Right lobe of liver (tissue), 6 donors: Measurements from ENCODE around the gene POLR1D. TPM values are rescaled to one million over a fixed set of nuclear protein-coding genes. Genes with fewer than 3 reads are reported as not detected.

Experiments
- ATAC-seq, 4 donors: fragments of 200-7000 bp; cut with Tn5 transposase; one replicate each; pipeline ENCODE4 v1.9.1; 2020; ENCODE audit warnings: mild to moderate bottlenecking in 4 of 4, moderate library complexity in 4 of 4
- DNase-seq, 3 donors: peaks; one replicate each; pipeline ENCODE4 v3.0.0-alpha.2; 2020
- H3K27ac ChIP-seq, 3 donors: fragments of 200-600 bp; one replicate each; pipeline ENCODE4 v1.8.0; 2022
- H3K27me3 ChIP-seq, 2 donors: fragments of 200-600 bp; one replicate each; pipeline ENCODE4 v1.8.0; 2022
- H3K36me3 ChIP-seq, 4 donors: fragments of 200-600 bp; sonication (generic) in 1 of 4; one replicate each; pipeline versions ENCODE4 v1.5.1 to v1.8.0; 2017 to 2022; ENCODE audit warnings: control low read depth in 1 of 4
- H3K4me1 ChIP-seq, 4 donors: fragments of 200-600 bp; sonication (generic) in 1 of 4; one replicate each; pipeline versions ENCODE4 v1.5.1 to v1.8.0; 2017 to 2022; ENCODE audit warnings: control low read depth in 1 of 4
- H3K4me3 ChIP-seq, 3 donors: fragments of 200-600 bp; one replicate each; pipeline ENCODE4 v1.8.0; 2022
- H3K9me3 ChIP-seq, 4 donors: fragments of 200-600 bp; sonication (generic) in 1 of 4; one replicate each; pipeline versions ENCODE4 v1.5.1 to v1.8.0; 2017 to 2022; ENCODE audit warnings: control low read depth in 1 of 4
- CTCF ChIP-seq, 4 donors: fragments of 200-600 bp in 3 of 4; fragments of 450-650 bp in 1 of 4; IDR thresholded peaks; one replicate each; pipeline versions ENCODE4 v1.5.1 to v1.8.0; 2016 to 2022; ENCODE audit warnings: antibody characterized with exemption in 4 of 4, mild to moderate bottlenecking in 2 of 4
- POLR2A ChIP-seq: fragments of 450-650 bp; IDR thresholded peaks from one replicate; pipeline ENCODE4 v1.6.1; 2017; ENCODE audit warnings: antibody characterized with exemption, mild to moderate bottlenecking
- WGBS: methylation state at CpG from one replicate; pipeline ENCODE4 v1.1.6; 2018; ENCODE audit warnings: low coverage, low lambda C conversion rate; ENCODE audit not compliant: insufficient coverage; ENCODE audit errors: missing lambda C conversion rate; 5-methylcytosine and 5-hydroxymethylcytosine counted together
- intact Hi-C, 2 donors: fragments of 100-400 bp; cut with DNase I; formaldehyde crosslinking; loops; one replicate each; pipeline versions ENCODE4 v1.11.2 to v1.14.1; 2022
- total RNA-seq, 6 experiments: library from RNA; depleted of rRNA in 2 of 6; stranded (reverse); fragments of >200 nt in 2 of 6; fragmentation: NEBNext Ultra II Directional in 3 of 6; extraction: Animal tissue kit (Norgen Biotek cat#: 25700) in 3 of 6; gene quantifications; one replicate each; pipeline versions ENCODE4 v1.1.0 to v1.2.4, GENCODE V29; 2016 to 2023
- donor health status: DM: no; HTN: yes; CAD: no.
- donor health status: DM: no; HTN: no; CAD: no.
- donor health status: DM: no; HTN: no; CAD: no.
- donor health status: DM: no; HTN: yes; CAD: no.
- donor health status: DM: no; HTN: yes; CAD: no.

POLR1D gene
- total RNA-seq, 6 experiments from 2014 or later = 34.9 to 56.2 (median 46.6) TPM

GRCh38 chr13:27663947-27664346, 42.3 kb downstream of the POLR1D start:
- H3K4me1 ChIP-seq = peaks cover 0 to 10% (median 5%) of the 10 kb centered on the region in 4 donors
- intact Hi-C loops = no loop called here
- TF ChIP-seq CTCF (IDR thresholded peaks at IDR 0.05) = no peak
- no peak for TF ChIP-seq POLR2A
- no peak overlapping the region for H3K4me3 ChIP-seq
- WGBS = 89% methylated on average over 5 of the region's 8 CpGs
- H3K36me3 ChIP-seq = peaks cover 0 to 12% (median 0%) of the 10 kb centered on the region in 4 donors
- H3K27me3 ChIP-seq = no peaks in the 10 kb centered on the region
- DNase-seq (no peak), ATAC-seq (no peak)
- H3K9me3 ChIP-seq = no peaks in the 10 kb centered on the region
- H3K27ac ChIP-seq = no peak overlapping the region

GRCh38 chr13:27665333-27665732, 43.6 kb downstream of the POLR1D start:
- ATAC-seq (no peak), DNase-seq (no peak)
- intact Hi-C loops = no loop called here
- Histone ChIP-seq H3K27ac (no peak overlapping the region), H3K9me3 (no peaks in the 10 kb centered on the region), H3K27me3 (no peaks in the 10 kb centered on the region), H3K4me1 (peaks cover 0 to 10% (median 5%) of the 10 kb centered on the region in 4 donors), H3K36me3 (peaks cover 0 to 12% (median 0%) of the 10 kb centered on the region in 4 donors), H3K4me3 (no peak overlapping the region)
- TF ChIP-seq CTCF (IDR thresholded peaks at IDR 0.05) (no peak), POLR2A (no peak)
- WGBS = 44% methylated on average over 3 of the region's 3 CpGs

- 93% methylated on average over 12 of the region's 19 CpGs for WGBS
- H3K27me3 ChIP-seq = no peaks in the 10 kb centered on the region
- H3K36me3 ChIP-seq = peaks cover 0 to 12% (median 0%) of the 10 kb centered on the region in 4 donors
- DNase-seq = no peak
- no peak overlapping the region for H3K4me3 ChIP-seq
- peaks cover 0 to 10% (median 5%) of the 10 kb centered on the region in 4 donors for H3K4me1 ChIP-seq
- ATAC-seq = no peak
- no peak for TF ChIP-seq POLR2A
- TF ChIP-seq CTCF (IDR thresholded peaks at IDR 0.05) = no peak
- no peaks in the 10 kb centered on the region for H3K9me3 ChIP-seq
- H3K27ac ChIP-seq = no peak overlapping the region
- intact Hi-C loops = no loop called here
Observed at GRCh38 chr13:27665761-27666160, 44.1 kb downstream of the POLR1D start.

GRCh38 chr13:27666951-27667350, 45.3 kb downstream of the POLR1D start:
- peaks cover 0 to 12% (median 0%) of the 10 kb centered on the region in 4 donors for H3K36me3 ChIP-seq
- intact Hi-C loops = no loop called here

More at GRCh38 chr13:27666951-27667350, 45.3 kb downstream of the POLR1D start:
- H3K4me3 ChIP-seq = no peak overlapping the region
- no peaks in the 10 kb centered on the region for H3K9me3 ChIP-seq
- TF ChIP-seq CTCF (IDR thresholded peaks at IDR 0.05) (no peak), POLR2A (no peak)
- no peak for ATAC-seq
- no peak overlapping the region for H3K27ac ChIP-seq
- 96% methylated on average over 3 of the region's 3 CpGs for WGBS
- H3K27me3 ChIP-seq = no peaks in the 10 kb centered on the region
- H3K4me1 ChIP-seq = peaks cover 0 to 10% (median 5%) of the 10 kb centered on the region in 4 donors
- DNase-seq = no peak
